ENCODE data around the gene EYS. TPM values are rescaled to one million over a fixed set of nuclear protein-coding genes. Genes with fewer than 3 reads are reported as not detected.

The EYS gene
- total and polyA plus RNA-seq, 2 of the 8 experiments (the other 6 are each of a cell fraction or from before 2014, with no cell fraction given), result 0.05 to 0.13 TPM

DNA sequence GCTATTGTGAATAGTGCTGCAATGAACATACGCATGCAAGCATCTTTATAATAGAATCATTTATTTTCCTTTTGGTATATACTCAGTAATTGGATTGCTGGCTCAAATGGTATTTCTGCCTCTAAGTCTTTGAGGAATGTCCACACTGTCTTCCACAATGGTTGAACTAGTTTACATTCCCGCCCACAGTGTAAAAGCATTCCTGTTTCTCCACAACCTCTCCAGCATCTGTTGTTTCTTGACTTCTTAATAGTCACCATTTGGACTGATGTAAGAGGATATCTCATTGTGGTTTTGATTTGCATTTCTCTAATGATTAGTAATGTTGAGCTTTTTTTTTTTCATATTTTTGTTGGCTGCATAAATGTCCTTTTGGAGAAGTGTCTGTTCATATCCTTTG, 1862.7 kb downstream of the EYS start:
- Histone ChIP-seq H3K4me3 (ENCODE audit: extremely low read depth in 1 of 4, insufficient read depth in 2 of 4, low read depth in 3 of 4, low read length in 4 of 4) (no peak overlapping the region), H4K8ac (ENCODE audit: extremely low read depth, insufficient read depth, low read length) (no peak overlapping the region), H2BK15ac (ENCODE audit: low read length) (no peak overlapping the region), H3K27me3 (replicated peaks in 1 of 4; ENCODE audit: control insufficient read depth in 3 of 4, extremely low read depth in 1 of 4, insufficient read depth in 3 of 4, low read length in 3 of 4) (no peaks in the 10 kb centered on the region), H3K79me2 (ENCODE audit: control insufficient read depth in 1 of 2, insufficient read depth in 2 of 2, low read length in 2 of 2) (no peaks in the 10 kb centered on the region), H4K5ac (ENCODE audit: insufficient read length, low read depth, low read length) (no peak overlapping the region), H2BK12ac (ENCODE audit: low read depth, low read length) (no peak overlapping the region), H2BK5ac (ENCODE audit: low read depth, low read length) (no peak overlapping the region), H3K36me3 (ENCODE audit: control insufficient read depth in 2 of 4, insufficient read depth in 4 of 4, low read length in 3 of 4) (no peaks in the 10 kb centered on the region), H3K9me3 (ENCODE audit: insufficient read depth in 2 of 2, low read depth in 1 of 2, low read length in 1 of 2) (peaks cover 0 to 8% of the 10 kb centered on the region in 2 experiments; a peak in 1 of 4 replicates), H3K23me2 (ENCODE audit: low read depth, low read length) (no peaks in the 10 kb centered on the region), H3K27ac (ENCODE audit: low read depth, low read length) (no peak overlapping the region), H3K14ac (ENCODE audit: insufficient read length) (no peak overlapping the region), H2AFZ (ENCODE audit: low read length) (no peak overlapping the region), H3K4me1 (replicated peaks in 1 of 4; ENCODE audit: control insufficient read depth in 3 of 4, insufficient read depth in 4 of 4, low read length in 3 of 4) (no peaks in the 10 kb centered on the region; a peak in 1 of 7 replicates), H4K20me1 (replicated peaks in 1 of 2; ENCODE audit: control insufficient read depth in 1 of 2, insufficient read depth in 2 of 2, low read length in 2 of 2) (no peaks in the 10 kb centered on the region), H2BK120ac (replicated peaks; ENCODE audit: low read depth, low read length) (no peak overlapping the region), H2AK5ac (ENCODE audit: low read depth, low read length) (no peak overlapping the region), H3K18ac (ENCODE audit: extremely low read depth, low read length) (no peak overlapping the region), H4K91ac (replicated peaks; ENCODE audit: insufficient read length, low read length) (no peak overlapping the region), H3K79me1 (ENCODE audit: low read depth, low read length) (no peaks in the 10 kb centered on the region), H3K9ac (replicated peaks in 1 of 4; ENCODE audit: extremely low read depth in 1 of 4, low read depth in 3 of 4, low read length in 3 of 4) (no peak overlapping the region), H3K23ac (ENCODE audit: insufficient read length) (no peak overlapping the region), H3K56ac (replicated peaks; ENCODE audit: insufficient read length, low read depth, low read length) (no peak overlapping the region), H3K4me2 (ENCODE audit: insufficient read depth in 1 of 2, low read depth in 2 of 2, low read length in 2 of 2) (no peak overlapping the region), H3K4ac (replicated peaks; ENCODE audit: insufficient read length, low read depth, low read length) (no peak overlapping the region), H2BK20ac (ENCODE audit: low read length) (no peak overlapping the region)
- POLR2A ChIA-PET (ENCODE audit: partially characterized antibody), result no interaction called here
- FAIRE-seq (no peak), DNase-seq (ENCODE audit: low read depth in 1 of 2, low spot score in 2 of 2) (no peak)
- TF ChIP-seq CEBPB (IDR thresholded peaks at IDR 0.05; ENCODE audit: low read depth, low read length), result no peak
- no peak for TF ChIP-seq ZNF274 (IDR thresholded peaks at IDR 0.05; ENCODE audit: borderline replicate concordance, extremely low read depth, low read length)
- no peak for TF ChIP-seq SP2 (IDR thresholded peaks at IDR 0.05; ENCODE audit: low read length)
- TF ChIP-seq CBX8 (IDR thresholded peaks at IDR 0.05; ENCODE audit: borderline replicate concordance, low read depth, low read length), result no peak
- no peak for TF ChIP-seq POLR2AphosphoS5 (IDR thresholded peaks at IDR 0.05; ENCODE audit: low read depth, low read length)
- TF ChIP-seq SIX5 (IDR thresholded peaks at IDR 0.05; ENCODE audit: low read depth, low read length), result no peak
- no peak for TF ChIP-seq FOSL1 (IDR thresholded peaks at IDR 0.05; ENCODE audit: insufficient read depth, low read depth, low read length)
- no peak for TF ChIP-seq HDAC6 (IDR thresholded peaks at IDR 0.05; ENCODE audit: low read depth, low read length)
- TF ChIP-seq, protein P1, sequence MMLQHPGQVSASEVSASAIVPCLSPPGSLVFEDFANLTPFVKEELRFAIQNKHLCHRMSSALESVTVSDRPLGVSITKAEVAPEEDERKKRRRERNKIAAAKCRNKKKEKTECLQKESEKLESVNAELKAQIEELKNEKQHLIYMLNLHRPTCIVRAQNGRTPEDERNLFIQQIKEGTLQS (IDR thresholded peaks at IDR 0.05; ENCODE audit: insufficient read depth, low read depth, low read length), result no peak
- no peak for TF ChIP-seq KDM5A (IDR thresholded peaks at IDR 0.05; ENCODE audit: low read length)
- TF ChIP-seq USF2 (IDR thresholded peaks at IDR 0.05; ENCODE audit: low read length), result no peak
- no peak for TF ChIP-seq EZH2 (IDR thresholded peaks at IDR 0.05; ENCODE audit: low read depth, low read length, severe bottlenecking)
- CTCF ChIA-PET (ENCODE audit: partially characterized antibody), result no interaction called here
- WGBS, 2 experiments (ENCODE audit: extremely low coverage in 1 of 2, insufficient coverage in 1 of 2, insufficient read length in 1 of 2, insufficient replicate concordance in 2 of 2, low coverage in 1 of 2, low lambda C conversion rate in 2 of 2, missing lambda C conversion rate in 1 of 2), result 97% methylated on average over 2 of the region's 2 CpGs; no CpG with 5 or more reads in 1 of the 2 experiments

All from H1 (cell line).